KG1 (cell line): Measurements from ENCODE around the gene FHL2.

ENCODE experiments used
- DNase-seq: peaks from one replicate; lab custom pipeline; 2025; lab: John Stamatoyannopoulos, UW

FHL2 gene

DNA sequence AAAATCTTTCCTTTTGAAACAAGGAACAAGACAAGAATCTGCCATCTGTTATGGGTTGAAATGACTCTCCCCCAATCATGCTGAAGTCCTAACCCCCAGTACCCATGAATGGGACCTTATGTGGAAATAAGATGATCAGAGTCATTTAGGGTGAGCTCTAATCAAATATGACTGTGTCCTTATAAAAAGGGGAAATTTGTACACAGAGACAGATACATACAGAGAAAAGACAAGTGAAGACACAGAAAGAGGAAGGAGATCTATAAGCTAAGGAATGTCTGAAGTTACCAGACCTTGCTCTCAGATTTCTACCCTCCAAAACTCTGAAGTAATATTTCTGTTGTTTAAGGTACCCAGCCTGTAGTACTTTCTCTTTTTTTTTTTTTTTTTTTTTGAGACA is 85.0 kb downstream of the FHL2 start:
- DNase-seq, result no peak
